GM18867 (cell line): Measurements from ENCODE around the gene RHOV.

ENCODE experiments used
- ATAC-seq: cut with Tn5 transposase; IDR thresholded peaks from one replicate; pipeline ENCODE4 v1.9.1; 2021; ENCODE audit warnings: mild to moderate bottlenecking, moderate library complexity; ENCODE audit not compliant: unreplicated experiment

Gene RHOV

GRCh38 chr15:40873694-40874561, at the start of gene RHOV:
Gene RHOV (minus strand): TSS chr15:40874234. CDS start chr15:40874139, 95 bp downstream.
- ATAC-seq, result peak; percentile 64

GRCh38 chr15:40923551-40923950, 49.5 kb upstream of the RHOV start:
- ATAC-seq, result no peak

GRCh38 chr15:40922608-40923005, 48.6 kb upstream of the RHOV start:
- ATAC-seq, result no peak

- ATAC-seq, result no peak
Observed at GRCh38 chr15:40921949-40922607, 48.0 kb upstream of the RHOV start.

GRCh38 chr15:40918799-40919392, 44.9 kb upstream of the RHOV start:
- no peak for ATAC-seq

- no peak for ATAC-seq
Observed at GRCh38 chr15:40918146-40918798, 44.2 kb upstream of the RHOV start.

GRCh38 chr15:40917585-40917984, 43.6 kb upstream of the RHOV start:
- ATAC-seq, result no peak

GRCh38 chr15:40915679-40916078, 41.6 kb upstream of the RHOV start:
- no peak for ATAC-seq

- ATAC-seq, result no peak
Observed at GRCh38 chr15:40915116-40915661, 41.2 kb upstream of the RHOV start.

- no peak for ATAC-seq
Observed at GRCh38 chr15:40914486-40914885, 40.5 kb upstream of the RHOV start.

- no peak for ATAC-seq
Observed at GRCh38 chr15:40914013-40914412, 40.0 kb upstream of the RHOV start.

GRCh38 chr15:40912478-40912877, 38.4 kb upstream of the RHOV start:
- no peak for ATAC-seq

- ATAC-seq, result no peak
Observed at GRCh38 chr15:40911693-40912092, 37.7 kb upstream of the RHOV start.

- ATAC-seq, result no peak
Observed at GRCh38 chr15:40911141-40911540, 37.1 kb upstream of the RHOV start.

- no peak for ATAC-seq
Observed at GRCh38 chr15:40909662-40910630, 35.9 kb upstream of the RHOV start.

- ATAC-seq, result no peak
Observed at GRCh38 chr15:40908095-40908494, 34.1 kb upstream of the RHOV start.

- ATAC-seq, result no peak
Observed at GRCh38 chr15:40906991-40907802, 33.2 kb upstream of the RHOV start.

GRCh38 chr15:40906091-40906990, 32.3 kb upstream of the RHOV start:
- ATAC-seq, result peak; percentile 64
